NAMALWA (cell line): ENCODE data around the gene TH.
"Not testable (repeated sequence)": the region's sequence is repeated elsewhere in the genome, so short reads cannot be mapped to it uniquely, and the experiment has no call there.

Experiments used
- DNase-seq: peaks from one replicate; pipeline ENCODE4 v3.0.0-alpha.2; 2015; ENCODE audit warnings: low spot score

Gene TH

DNA sequence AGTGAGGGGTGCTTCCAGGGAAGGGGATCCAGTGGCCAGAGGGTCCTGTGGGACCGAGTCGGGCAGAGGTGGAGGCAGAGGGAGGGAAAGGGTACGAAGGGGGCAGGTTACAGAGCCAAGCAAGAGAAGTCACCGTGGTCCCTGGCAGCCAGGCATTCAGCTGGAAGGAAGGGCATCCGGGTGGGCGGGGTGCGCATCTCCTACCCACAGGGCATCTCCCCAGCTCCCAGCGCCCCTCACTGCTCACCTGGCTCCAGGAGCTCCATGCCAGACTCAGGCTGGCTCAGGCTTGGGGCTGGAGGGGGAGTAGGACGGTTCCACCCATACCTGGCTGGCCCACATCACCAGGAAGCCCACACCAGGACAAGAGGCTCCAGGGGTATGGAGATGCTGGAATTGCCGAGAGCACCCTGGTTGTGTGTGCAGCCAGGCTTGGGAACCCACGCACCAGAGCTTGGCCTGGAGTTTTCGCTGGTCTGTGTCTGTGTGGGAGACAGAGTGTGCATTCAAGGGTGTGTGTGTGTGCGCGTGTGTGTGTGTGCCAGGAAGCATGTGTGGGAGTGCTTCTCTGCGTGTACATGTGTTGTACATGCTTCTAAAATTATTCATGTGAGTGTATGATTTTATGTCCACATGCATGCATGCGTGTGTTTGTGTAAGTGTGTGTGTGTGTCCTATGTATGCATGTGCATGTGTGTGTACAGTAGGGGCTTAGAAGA is 6.6 kb upstream of the TH start:
- DNase-seq: not testable (repeated sequence)

DNA sequence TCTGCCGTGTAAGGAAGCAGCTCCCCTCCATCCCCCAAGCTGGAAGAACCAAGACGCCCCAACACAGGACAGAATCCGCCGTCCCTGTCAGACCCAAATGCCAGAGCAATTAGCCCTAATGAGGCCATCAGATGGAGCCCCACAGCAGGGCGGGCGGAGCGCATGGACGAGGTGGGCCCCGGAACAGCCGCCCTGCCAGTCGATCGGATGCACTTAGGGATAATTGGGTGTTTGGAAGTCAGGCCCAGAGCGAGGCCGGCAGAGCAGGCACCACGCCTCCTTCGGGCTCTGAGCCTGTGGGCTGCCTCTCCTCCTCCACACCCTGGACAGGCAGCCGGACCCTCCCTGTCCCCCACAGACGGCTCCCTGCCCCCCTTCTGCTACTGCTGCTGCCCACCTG is 5.5 kb upstream of the TH start:
- DNase-seq: no peak

DNA sequence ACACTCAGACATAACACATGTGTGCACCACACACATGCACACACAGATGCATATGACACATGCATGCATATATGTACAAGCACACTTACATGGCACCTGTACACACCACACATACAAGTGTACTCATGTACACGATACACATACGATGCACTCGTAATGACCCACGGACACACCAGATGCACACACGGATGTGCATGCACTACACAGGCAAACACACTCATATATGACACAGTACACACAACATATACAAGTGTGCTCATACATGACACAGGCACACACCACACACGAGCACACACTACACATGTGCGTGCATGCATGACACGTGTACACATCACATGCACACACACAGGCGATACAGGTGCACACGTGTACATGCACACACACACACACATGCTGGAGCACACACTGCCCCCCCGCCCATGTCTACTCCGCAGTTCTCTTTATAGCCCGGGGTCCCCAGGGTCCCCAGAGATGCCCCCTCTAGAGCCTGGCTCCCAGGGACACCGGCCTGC is 4.8 kb upstream of the TH start:
- no peak for DNase-seq

DNA sequence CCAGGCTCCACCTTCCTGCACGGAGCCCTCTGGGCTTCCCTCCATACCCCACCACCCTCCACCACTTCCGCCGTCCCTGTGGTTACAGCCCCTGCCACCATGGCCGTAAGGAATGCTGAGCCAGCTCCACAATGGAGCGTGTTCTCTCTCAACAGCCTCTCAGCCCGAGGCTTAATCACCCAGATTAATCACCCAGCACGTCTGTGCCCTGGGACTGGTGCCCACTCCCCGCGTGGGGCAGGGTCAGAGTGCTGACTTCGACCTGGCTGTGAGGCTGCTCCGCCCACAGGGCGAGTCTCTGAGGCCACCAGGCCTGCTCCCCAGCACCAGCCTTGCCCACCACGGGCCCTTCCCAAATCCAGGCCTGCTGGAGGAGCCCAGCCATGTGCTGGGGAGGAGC is 4.0 kb upstream of the TH start:
- no peak for DNase-seq

DNA sequence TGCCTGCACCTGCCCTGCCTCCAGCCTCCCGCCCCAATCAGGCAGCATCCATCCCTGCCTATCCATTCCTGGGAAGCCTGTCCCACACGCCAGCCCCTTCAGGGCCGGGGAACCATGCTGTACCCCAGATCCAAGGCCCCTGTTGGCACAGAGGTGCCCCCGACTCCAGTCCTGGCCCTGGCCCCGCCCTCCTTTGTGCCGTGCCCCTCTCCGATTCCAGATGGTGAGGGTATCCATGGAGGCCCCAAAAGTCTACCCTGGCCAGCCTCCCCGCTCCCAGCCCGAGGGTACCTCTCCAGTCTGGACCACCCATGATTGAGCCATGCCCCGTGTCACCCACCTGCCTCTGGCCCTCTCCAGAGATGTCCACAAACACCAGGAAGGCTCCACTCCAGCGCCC is 2.7 kb upstream of the TH start:
- no peak for DNase-seq

DNA sequence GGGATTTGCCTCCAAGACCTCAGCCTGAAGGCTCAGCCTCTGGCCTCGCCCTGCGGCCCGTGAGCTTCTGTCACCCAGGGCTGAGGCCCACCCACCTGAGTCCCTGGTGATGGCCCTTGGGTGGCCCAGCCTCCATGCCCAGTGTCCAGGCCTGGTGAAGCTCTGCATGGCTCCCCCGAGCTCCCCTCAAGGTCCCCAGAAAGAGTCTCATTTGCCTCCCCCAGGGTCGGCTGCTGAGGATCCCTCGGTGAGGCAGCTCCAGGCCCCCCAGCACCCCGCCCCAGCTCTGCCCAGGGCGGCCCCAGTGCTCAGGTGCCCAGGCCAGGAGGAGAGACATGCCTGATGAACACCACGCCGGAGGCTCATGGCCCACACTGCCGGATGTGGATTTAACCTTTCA is 2.1 kb upstream of the TH start:
- no peak for DNase-seq

DNA sequence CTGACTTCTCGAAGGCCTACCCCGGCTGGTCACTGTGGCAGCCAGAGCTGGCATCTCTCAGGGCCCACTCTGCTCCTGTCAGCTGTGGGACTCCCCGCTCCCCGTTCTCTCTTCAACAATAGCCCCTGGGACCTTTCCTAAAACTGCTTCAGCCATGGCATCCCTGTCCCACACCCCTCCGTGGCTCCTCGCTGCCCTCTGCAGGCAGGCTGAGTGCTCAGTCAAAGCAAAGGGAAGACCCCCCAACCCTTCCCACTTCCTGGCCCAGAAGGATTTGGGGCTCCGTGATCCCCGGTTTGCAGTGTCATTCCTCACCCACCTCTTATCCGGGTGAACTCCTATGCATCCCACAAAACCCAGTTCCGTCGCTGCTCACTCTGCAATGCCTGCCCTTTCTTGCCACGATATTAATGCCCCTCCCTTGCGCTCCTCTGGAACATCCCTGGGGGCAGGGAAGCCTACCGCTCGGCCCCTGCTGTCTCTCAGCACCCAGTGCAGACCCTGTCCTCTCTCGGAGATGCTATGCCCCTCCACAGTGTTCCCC is 1.6 kb upstream of the TH start:
- peak; percentile 56 for DNase-seq

DNA sequence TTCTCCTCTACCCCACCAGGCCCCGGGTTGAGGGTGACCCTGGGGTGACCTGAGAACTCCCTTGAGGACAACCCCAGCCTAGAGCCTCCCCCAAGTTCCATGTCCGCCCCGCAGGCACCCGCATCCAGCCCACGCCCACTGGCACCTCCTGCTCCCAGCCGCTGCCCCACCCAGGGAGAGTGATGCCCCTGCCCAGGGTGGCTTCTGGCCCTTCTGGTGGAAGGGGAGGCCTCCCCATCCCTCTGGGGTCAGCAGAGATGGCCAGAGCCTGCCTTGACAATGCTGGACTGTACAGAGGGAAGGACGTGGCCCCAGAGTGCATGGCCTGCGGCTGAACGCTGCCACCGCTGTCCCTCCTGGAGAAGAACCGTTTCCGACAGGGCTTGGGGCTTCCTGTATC is 1.1 kb upstream of the TH start:
- no peak for DNase-seq

DNA sequence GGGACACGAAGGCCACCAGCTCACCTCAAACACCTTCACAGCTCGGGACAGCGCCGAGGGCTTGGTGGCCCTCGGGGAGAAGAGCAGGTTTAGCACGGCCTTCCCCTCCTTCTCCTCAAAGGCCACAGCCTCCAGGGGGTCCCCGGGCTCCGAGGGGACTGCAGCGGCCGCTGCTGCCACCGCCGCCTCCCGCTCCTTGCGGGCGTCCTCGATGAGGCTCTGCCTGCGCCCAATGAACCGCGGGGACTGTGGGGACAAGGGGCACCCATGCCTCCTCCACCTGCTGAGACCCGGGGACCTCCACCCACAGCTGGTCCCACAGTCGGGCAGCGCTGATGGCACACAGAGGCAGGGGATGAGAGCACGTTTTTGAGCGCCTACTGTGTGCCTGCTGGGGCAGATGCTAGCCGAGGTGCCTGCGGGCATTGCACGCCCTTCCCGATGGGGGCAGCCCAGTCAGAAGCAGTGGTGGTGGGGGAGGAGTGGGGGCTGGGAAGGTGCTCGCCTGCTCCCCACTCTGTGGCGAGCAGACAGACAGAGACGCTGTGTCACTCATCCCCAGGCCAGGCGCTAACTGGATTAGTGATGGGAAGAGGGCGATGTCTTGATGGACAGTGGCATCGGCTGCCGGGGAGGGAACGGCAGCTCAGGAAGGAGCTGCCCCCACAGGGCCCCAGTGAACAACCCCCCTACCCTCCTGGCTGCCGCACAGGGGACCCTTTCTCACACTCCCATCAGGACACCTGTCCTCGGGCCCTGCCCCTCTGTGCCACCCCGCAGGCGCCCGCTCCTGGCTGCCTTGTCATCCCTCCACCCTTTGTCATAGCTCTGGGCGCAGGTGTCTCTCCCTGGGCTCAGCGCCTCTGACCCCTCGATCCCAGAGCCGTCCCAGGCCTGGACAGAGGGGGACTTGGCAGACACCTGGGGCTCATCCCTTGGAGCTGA is 1.7 kb downstream of the TH start:
- DNase-seq: no peak

DNA sequence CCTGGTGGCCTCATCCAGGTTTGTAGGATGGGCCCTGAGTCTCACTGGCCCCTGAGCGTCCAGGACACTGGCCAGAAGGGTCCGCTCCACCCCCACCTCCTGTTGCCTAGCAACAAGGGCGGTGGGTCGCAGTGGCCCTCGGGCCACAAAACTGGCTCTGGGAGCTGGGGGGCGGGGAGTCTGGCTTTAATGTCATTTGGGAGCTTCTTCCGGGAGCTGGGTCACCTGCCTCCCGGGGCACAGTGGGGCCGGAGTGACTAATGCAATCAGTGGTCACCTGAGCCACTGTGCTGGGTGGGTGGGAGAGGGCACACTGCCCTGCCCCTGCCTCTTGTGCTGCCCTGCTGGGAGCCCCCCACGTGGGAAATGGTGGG is 2.6 kb downstream of the TH start:
- no peak for DNase-seq

DNA sequence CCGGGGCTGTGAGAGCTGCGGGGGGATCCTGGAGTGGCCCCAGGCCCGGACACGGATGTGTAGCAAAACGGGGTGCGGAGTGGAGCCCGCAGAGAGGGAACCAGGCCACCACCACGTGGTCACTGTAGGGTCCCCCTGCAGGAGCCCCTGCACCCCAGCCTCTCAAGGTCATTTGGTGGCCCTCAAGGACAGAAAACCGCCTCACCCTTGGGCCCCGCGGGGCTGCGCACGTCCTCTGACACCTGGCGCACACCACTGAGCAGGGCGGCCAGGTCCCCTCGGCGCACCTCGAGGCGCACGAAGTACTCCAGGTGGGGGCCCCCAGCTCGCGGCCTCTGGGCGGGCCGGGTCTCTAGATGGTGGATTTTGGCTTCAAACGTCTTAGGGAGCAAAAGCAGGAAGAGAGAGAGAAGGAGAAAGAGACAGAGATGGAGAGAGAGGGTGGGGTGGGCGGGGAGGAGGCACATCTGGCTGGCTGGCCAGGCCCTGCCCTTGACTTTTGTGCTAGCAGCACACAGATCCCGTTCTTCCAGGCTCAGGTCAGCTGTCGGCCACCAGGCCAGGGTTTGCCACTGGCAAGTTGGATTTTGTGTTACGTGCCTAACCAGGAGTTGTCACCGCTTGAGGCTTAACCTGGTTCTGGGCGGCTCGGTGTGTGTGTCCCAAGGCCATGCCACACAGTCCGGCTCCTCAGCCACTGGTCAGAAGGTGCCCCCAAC is 3.2 kb downstream of the TH start:
- DNase-seq: no peak

DNA sequence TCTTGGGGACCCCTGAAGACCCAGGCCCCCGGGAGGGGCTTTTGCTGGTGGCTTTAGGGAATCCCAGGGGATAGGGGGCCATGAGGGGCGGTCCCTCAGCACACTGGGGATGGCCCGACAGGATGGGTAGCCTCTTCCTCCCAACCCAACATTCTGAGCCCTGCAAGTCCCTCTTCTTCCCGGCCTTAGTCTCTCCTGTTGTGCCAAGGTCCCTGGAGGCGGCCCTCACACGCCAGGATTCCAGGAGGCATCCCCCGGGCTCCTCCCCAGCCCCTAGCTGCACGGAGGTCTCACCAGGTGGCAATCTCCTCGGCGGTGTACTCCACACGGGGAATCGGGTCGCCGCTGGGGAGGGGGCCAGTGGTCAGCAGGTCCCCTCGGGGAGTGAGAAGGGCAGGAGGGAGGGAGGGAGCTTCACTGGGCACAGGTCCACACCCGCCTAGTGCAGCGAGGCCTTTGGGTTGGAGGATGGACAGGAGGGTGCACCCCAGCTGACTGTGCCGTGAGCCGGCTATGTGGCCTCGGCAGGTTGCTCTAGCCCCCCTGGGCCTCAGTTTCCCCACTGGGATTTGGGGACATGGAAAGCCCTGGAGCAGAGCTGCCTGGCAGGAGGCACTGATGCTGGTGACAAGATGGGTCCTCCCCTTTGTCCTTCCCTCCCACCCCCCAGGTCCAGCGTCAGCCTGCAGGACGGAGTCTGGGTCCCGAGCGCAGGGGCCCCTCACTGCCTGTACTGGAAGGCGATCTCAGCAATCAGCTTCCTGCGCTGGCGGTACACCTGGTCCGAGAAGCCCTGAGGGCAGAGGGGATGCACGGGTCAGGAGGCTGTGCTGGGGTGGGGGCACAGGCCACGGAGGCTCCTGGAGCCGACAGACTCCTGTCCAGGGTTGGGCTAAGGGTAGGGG is 4.2 kb downstream of the TH start:
- no peak for DNase-seq

DNA sequence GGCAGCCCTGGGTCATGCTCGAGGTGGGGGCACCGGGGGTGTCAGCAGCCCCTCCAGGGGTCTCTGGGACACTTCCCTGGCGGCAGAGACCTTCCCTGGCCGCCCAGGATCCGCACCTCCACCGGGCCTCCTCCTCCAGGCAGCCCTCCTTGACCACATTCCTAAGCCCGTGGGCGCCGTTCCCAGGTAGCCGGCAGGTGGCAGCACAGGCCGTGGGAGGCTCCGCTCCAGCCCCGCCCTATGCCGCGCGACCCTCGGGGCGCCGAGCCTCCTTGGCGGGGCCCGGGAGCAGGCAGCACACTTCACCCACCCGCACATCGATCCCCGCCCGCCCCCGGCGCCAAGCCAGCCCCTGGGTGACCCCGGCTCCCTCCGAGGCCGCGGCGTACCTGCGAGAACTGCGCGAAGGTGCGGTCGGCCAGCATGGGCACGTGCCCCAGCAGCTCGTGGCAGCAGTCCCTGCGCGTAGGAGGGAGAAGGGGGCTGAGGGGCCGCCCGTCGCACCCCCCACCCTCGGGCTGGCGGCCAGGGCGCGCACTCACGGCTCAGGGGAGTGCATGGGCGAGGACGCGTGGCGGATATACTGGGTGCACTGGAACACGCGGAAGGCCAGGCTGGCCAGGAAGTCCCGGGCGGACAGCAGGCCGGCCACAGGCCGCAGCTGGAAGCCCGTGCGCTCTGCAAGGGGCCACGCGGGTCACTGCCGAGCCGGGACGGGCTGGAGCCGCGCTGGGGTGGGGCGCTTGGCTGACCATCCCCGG is 5.3 kb downstream of the TH start:
- DNase-seq: no peak

DNA sequence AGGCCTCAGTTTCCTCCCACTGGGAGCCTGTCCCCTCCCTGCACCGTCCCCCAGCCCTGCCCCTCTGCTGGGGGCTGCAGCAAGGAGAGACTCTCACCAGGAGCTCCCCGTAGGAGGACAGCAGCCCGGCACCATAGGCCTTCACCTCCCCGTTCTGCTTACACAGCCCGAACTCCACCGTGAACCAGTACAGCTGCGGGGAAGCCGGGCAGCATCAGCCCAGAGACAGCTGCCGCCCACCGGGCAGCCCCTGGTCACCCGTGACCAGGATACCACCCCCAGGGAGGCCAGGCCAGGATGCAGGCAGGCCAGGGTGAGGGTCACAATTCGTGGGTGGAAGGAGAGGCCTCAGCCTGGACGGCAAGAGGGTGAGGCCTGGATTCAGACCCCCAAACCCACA is 6.0 kb downstream of the TH start:
- DNase-seq: no peak

DNA sequence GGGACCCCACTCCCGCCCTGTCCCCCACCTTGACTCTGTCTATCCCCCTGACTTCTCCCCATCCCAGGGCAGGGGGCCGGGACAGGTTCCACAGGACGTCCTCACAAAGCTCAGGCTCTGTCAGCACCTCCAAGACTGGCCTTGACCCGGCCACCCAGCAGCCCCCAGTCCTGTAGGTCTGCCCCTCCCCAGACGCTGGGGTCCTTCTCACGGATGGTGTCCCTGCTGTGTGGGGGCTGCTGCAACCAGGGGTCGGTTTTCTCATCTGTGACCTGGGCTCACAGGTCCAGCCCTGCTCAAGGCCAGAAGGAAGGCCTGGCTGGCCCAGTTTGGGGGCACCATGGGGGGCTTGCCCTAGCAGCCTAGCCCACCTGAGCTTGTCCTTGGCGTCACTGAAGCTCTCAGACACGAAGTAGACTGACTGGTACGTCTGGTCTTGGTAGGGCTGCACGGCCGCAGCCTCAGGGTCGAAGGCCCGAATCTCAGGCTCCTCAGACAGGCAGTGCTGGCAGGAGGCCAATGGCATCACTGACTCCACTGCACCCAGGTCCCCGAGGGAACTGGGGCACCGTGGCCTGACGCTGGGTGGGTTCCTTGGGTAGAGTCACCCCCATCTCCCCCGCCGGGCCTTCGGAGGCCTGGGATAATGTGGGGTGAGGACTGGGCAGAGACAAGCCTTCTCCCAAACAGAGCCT is 6.6 kb downstream of the TH start:
- DNase-seq: peak; percentile 51

DNA sequence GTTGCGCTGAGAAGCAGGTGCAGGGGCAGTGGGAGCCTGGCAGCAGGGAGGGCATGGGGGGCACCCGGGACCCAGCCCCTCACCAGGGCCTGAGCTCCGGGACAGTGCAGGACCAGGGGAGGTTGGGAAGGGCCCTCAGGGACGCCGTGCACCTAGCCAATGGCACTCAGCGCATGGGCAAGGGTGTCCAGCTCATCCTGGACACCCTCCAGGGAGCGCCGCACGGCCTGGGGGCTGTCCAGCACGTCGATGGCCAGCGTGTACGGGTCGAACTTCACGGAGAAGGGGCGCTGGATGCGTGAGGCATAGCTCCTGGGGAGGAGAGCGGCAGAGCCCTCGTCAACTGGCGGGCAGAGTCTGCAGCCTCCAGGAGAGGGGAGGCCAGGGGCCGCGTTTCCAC is 7.5 kb downstream of the TH start:
- no peak for DNase-seq

DNA sequence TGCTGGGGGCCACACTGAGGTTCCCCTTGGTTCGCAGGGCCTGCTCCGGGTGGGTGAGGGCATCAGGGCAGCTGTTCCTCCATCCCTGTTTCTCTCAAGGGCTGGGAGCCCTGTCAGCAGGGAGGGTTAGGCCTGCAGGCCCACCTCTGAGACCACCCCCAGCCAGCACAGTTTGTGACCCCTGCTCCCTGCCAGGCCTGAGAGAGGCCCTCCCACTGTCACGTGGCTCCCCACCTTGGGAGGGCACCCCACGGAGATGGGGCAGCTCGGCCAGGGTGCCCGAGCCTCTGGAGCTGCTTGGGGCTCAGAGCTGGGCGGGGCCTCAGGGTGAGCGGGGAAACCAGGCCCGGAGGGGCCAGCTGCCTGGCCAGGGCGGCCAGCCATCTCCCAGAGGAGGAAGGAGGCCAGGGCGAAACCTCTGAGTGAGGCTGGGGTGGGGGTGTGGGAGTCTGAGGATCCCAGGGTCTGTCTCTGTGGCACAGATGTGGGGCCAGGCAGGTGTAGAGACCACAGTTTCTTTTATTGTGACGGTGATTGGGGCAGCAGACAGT is 8.1 kb downstream of the TH start:
- DNase-seq: no peak

DNA sequence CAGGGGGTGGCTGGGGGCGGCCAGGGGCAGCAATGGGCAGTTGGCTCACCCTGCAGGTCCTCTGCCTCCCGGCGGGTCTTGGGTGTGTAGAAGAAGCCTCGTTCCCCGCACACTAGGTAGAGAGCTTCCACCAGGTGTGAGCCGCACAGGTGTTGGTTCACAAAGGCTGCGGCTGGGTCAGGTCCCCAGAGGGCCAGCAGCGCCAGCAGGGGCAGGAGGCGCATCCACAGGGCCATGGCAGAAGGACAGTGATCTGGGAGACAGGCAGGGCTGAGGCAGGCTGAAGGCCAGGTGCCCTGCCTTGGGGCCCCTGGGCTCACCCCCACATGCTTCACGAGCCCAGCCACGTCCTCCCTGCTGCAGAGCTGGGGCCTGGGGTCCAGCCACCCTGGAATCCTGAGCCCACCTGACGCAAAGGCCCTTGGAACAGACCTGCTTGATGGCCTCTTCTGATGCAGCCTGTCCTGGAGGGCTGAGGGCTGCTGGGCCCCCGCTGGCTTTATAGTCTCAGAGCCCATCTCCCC is 10.8 kb downstream of the TH start, which contains the start of gene INS:
TSS of gene INS (minus strand) at position 474 of the 524 bp plus-strand sequence. CDS start at position 236, 238 bp downstream.
- DNase-seq: no peak
